SU-DHL-6 (cell line): ENCODE data around the gene NHP2.

Experiments
- CTCF ChIP-seq: fragments of 200-600 bp; sonication (generic); IDR thresholded peaks from one replicate; pipeline ENCODE4 v1.5.1; 2017; ENCODE audit warnings: antibody characterized with exemption, mild to moderate bottlenecking, low read length, moderate library complexity; ENCODE audit not compliant: insufficient read depth, poor library complexity, severe bottlenecking
- EZH2phosphoT487 ChIP-seq: fragments of 200-600 bp; sonication (generic), shearing (Covaris generic); conservative IDR thresholded peaks from 2 replicates; pipeline ENCODE4 v1.6.1; 2018; ENCODE audit warnings: mild to moderate bottlenecking, antibody characterized with exemption, low read length, moderate library complexity, mixed read lengths

GRCh38 chr5:178136990-178137389 lies 16.7 kb downstream of the NHP2 start:
- TF ChIP-seq CTCF (no peak), EZH2phosphoT487 (no peak)
